DMS 273 (cell line): ENCODE results near the gene ENPP7.
"Not testable (repeated sequence)": the region's sequence is repeated elsewhere in the genome, so short reads cannot be mapped to it uniquely, and the experiment has no call there.

Experiments
- DNase-seq: peaks from one replicate; lab custom pipeline; 2025; ENCODE audit not compliant: unreplicated experiment; lab: John Stamatoyannopoulos, UW

Gene ENPP7

DNA sequence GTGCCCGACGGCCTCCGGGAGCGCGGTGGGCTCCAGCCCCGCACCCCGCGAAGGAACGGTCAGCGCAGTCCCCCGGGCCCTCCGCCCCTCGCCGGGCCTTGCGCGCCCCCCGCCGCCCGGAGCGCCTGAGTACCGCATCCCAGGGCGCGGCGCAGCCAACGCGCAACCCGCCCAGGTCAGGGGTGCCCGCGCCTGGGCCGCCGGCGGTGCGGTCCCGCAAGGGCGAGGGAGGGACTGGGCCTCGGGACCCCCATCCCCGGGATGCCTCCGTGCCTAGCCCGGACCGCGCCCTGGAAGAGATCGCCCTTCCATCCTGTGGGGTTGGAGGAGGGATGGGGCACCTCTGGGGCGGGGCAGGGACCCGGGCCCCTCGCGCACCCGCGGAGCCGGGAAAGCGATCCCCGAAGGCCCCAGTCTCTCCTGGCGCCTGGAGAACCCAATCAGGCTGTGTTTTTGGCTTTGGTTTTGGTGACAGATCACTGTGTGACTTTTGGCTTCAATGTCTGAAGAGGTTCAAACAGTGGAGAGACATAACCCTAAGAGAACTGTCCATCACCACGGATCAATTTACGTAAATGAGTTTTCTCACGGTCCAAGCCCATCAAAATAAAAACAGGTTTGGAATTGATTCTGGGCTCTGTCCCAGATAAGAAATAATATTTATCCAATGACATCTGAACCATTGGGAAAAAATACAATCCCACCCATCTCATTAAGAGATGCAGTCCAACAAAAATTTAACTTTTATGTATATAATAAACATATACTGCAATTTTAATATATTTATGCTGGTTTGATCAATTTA, 17.8 kb downstream of the ENPP7 start:
- no peak for DNase-seq

- peak; percentile 62 for DNase-seq
These were observed 18.5 kb downstream of the ENPP7 start for GRCh38 chr17:79749156-79749815.

DNA sequence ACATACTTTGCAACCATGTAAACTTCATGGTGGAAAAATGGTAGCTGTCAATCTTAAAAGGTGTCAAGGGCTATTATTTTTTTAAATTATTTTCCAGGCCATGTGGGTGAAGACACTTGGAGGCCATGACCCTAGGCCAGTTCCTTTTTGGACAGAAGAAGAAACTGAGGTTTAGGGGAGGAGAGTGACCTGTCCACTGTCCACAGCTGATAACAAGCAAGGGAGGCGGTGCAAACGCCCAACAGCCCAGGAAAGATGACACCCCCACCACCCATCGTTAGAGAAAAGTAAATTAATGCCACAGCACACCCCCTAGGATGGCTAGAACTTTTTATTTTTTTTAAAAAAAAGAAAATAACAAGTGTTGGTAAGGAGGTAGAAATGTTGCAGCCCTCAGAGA, 19.2 kb downstream of the ENPP7 start:
- DNase-seq = no peak

DNA sequence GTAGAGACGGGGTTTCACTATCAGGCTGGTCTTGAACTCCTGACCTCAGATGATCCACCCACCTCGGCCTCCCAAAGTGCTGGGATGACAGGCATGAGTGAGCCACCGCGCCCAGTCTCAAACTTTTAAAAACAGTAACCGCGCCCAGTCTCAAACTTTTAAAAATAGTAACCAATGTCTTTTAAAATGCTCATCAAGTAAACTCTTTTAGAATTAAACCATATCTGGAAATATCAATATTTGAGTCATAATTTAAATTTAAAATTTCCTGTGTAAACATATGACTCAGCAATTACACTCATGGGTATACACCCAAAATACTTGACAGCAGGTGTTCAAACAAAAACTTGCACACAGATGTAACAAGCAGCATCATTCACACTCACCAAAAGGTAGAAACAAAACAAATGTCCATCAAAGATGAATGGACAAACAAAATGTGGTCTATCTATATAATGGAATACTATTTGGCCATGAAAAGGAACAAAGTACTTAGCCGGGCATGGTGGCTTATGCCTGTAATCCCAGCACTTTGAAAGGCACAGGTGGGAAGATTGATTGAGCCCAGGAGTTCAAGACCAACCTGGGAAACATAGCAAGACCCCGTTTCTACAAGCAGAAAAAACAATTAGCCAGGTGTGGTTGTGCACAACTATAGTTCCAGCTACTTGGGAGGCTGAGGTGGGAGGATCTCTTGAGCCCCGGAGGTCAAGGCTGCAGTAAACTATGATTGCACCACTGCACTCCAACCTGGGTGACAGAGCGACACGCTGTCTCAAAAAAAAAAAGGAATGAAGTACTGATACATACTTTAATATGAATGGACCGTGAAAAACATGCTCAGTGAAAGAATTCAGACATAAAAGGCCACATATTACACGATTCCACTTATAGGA, 20.2 kb downstream of the ENPP7 start:
- no peak for DNase-seq

GRCh38 chr17:79752175-79752574, 21.4 kb downstream of the ENPP7 start:
- DNase-seq = no peak

DNA sequence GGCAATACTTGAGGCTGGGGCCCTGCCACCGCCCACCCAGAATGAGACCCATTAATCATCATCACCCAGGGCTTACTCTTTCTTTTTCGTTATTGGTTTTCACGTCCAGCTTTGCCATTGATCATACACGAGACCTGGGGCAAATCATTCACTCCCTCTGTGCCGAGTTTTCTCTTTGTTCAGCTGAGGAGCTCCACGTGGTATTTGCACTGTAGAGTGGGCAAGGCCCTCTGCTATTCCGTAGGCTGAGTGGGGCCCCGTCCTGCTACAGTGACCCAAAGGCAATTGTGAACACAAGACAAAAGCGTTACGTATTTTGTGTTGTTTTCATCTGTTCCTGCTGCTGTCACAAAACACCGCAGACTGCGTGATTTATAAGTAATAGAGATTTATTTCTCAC, 23.6 kb downstream of the ENPP7 start:
- DNase-seq = no peak

- DNase-seq = not testable (repeated sequence)
These were observed 24.2 kb downstream of the ENPP7 start for GRCh38 chr17:79754903-79755302.

- no peak for DNase-seq
These were observed 24.8 kb downstream of the ENPP7 start for GRCh38 chr17:79755591-79755990.

- no peak for DNase-seq
These were observed 26.5 kb downstream of the ENPP7 start for GRCh38 chr17:79757140-79757745.

GRCh38 chr17:79758271-79758670, 27.5 kb downstream of the ENPP7 start:
- no peak for DNase-seq

DNA sequence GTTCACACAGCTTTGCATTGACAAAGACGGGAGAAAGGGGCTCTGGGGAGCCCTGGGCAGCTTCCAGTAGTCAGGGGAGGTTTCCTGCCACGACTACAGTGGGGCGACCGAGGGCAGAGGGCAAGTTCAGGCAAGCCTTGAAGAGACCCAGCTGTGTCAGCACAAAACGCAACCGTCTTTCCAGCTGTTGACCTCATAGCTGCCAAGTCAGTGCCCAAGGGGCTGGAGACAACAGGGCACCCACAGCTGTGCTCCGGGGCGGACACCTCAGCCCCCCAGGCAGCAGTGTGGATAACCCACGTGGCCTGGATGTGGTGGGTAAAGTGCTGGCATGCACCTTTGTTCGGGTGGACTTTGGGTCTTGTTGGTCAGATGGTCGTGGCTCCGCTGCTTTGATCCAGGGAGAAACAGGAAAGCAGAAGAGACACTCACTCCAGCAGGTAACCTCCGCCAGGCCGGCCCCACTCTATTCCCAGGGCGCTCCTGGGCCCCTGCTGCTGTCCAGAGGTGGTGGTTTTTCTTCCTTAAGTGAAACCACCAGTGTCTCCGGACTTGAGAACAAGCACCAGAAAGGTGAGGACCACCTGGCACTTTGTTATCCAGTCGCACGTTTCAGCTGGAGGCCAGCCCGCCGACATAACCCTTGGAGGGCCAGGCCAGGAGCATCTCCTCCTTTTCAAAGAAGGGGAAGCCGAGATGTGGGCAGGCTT, 29.6 kb downstream of the ENPP7 start:
- peak; percentile 75 for DNase-seq

- peak; percentile 57 for DNase-seq
These were observed 31.3 kb downstream of the ENPP7 start for GRCh38 chr17:79761894-79762589.

DNA sequence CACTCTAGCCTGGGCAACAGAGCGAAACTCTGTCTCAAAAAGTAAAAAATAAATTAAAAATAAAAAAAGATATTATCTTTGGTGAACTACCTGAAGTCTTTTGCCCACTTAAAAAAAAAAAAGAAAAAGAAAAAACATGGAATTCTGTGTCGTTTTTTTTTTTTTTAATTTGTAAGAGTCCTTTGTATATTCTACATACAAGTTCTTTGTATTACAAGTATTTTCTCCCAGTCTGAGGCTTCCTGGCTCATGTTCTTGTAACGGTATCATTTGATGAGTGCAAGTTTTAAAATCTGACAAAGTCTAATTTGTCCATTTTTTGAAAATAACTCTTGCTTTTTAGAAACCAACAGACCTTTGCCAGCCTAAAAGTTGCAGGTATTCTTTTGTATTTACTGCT, 35.0 kb downstream of the ENPP7 start:
- DNase-seq = no peak

GRCh38 chr17:79769570-79770506, 39.1 kb downstream of the ENPP7 start:
- no peak for DNase-seq

- no peak for DNase-seq
These were observed 40.5 kb downstream of the ENPP7 start for GRCh38 chr17:79771276-79771675.

DNA sequence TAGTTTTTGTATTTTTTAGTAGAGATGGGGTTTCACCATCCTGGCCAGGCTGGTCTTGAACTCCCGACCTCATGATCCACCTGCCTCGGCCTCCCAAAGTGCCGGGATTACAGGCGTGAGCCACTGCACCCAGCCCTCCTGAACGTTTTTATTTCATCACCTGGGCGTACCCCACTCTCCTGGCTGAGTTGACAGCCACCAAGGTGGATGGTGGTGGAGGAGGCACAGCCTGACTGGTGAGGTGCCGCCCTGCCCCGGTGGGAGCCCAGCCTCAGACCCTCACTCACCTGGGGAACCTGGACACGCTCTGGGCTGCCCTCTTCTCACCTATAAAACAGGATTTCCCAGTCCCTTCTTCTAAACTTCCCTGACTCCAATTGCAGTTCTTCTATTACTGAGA, 42.0 kb downstream of the ENPP7 start:
- not testable (repeated sequence) for DNase-seq

DNA sequence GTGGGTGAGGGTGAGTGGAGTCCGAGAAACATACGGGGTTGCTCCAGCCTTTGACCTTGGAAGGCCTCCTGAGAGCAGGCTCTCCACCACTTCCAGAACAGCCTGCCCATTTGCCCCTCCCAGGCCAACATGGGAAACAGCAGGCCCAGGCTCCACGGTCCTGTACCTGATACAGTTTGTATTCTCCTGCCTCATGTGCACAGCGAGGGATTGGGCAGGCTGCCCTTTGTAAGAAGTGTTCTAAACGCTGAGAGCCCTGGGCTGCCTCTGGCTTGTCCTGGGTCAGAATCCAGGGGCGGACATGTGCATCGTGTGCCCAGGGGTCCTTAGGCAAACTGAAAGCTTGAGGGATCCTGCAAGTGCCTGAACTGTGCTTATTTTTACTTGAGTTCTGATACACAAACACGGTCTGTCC, 43.8 kb downstream of the ENPP7 start:
- no peak for DNase-seq

DNA sequence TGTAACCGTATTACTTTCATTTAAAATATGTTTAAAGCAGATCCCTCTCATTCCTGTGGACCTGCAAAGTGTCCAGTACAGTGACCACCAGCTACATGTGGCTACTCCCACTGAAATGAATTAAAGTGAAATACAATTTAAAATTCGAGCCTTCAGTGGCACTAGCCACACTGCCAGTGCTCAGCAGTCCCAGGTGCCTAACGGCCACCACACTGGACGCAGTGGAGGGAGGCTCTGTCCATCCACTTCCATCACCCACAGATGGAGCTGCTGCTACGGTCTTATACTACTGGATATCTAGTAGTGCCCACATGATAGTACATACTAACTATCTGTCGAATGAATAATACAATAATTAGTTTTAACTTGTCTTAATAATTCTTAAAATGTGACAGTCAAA, 44.9 kb downstream of the ENPP7 start:
- DNase-seq = no peak
